ENCODE measurements around the gene NCF2.

DNA sequence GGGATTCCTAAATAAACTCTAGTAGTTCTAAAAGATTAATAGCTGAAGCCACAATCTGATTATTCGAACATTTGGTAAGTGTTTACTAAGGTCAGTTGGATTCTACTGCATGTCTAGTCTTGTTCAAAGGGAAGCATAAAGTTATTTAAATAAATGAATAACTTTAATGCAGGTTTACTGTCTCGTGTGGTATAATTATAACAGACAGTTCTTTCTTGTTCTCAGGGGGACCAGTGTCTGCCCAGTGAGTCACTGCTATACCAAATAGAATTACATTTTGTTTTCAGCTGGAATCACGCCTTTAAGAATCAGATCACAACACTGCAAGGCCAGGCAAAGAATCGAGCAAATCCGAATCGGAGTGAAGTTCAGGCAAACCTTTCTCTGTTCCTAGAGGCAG, 72.9 kb downstream of the NCF2 start:
- TF ChIP-seq, protein P1, sequence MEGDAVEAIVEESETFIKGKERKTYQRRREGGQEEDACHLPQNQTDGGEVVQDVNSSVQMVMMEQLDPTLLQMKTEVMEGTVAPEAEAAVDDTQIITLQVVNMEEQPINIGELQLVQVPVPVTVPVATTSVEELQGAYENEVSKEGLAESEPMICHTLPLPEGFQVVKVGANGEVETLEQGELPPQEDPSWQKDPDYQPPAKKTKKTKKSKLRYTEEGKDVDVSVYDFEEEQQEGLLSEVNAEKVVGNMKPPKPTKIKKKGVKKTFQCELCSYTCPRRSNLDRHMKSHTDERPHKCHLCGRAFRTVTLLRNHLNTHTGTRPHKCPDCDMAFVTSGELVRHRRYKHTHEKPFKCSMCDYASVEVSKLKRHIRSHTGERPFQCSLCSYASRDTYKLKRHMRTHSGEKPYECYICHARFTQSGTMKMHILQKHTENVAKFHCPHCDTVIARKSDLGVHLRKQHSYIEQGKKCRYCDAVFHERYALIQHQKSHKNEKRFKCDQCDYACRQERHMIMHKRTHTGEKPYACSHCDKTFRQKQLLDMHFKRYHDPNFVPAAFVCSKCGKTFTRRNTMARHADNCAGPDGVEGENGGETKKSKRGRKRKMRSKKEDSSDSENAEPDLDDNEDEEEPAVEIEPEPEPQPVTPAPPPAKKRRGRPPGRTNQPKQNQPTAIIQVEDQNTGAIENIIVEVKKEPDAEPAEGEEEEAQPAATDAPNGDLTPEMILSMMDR (IDR thresholded peaks at IDR 0.05 in 4 of 5, conservative IDR thresholded peaks at IDR 0.05 in 1 of 5): no peak
- TF ChIP-seq POLR2A (IDR thresholded peaks at IDR 0.05): no peak
